Astrocyte (in vitro differentiated cells and primary cell): Measurements from ENCODE around the gene DGKB.

Experiments used
- EZH2 ChIP-seq: IDR thresholded peaks from 2 replicates; pipeline ENCODE4 v1.6.1; 2012; ENCODE audit warnings: mild to moderate bottlenecking, low read length, inconsistent platforms; ENCODE audit not compliant: insufficient read depth
- TF ChIP-seq, protein P1 (sequence below): IDR thresholded peaks from 2 replicates; pipeline ENCODE4 v1.5.1; 2011; ENCODE audit warnings: low read depth, mild to moderate bottlenecking, inconsistent platforms, low read length, moderate library complexity; ENCODE audit not compliant: insufficient read depth

- TF ChIP-seq, protein P1, sequence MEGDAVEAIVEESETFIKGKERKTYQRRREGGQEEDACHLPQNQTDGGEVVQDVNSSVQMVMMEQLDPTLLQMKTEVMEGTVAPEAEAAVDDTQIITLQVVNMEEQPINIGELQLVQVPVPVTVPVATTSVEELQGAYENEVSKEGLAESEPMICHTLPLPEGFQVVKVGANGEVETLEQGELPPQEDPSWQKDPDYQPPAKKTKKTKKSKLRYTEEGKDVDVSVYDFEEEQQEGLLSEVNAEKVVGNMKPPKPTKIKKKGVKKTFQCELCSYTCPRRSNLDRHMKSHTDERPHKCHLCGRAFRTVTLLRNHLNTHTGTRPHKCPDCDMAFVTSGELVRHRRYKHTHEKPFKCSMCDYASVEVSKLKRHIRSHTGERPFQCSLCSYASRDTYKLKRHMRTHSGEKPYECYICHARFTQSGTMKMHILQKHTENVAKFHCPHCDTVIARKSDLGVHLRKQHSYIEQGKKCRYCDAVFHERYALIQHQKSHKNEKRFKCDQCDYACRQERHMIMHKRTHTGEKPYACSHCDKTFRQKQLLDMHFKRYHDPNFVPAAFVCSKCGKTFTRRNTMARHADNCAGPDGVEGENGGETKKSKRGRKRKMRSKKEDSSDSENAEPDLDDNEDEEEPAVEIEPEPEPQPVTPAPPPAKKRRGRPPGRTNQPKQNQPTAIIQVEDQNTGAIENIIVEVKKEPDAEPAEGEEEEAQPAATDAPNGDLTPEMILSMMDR, result no peak
- TF ChIP-seq EZH2, result no peak
Measured at GRCh38 chr7:14235056-14235455, 667.5 kb downstream of the DGKB start.
